Measurements from ENCODE around the gene EEF1A2.

Gene EEF1A2

DNA sequence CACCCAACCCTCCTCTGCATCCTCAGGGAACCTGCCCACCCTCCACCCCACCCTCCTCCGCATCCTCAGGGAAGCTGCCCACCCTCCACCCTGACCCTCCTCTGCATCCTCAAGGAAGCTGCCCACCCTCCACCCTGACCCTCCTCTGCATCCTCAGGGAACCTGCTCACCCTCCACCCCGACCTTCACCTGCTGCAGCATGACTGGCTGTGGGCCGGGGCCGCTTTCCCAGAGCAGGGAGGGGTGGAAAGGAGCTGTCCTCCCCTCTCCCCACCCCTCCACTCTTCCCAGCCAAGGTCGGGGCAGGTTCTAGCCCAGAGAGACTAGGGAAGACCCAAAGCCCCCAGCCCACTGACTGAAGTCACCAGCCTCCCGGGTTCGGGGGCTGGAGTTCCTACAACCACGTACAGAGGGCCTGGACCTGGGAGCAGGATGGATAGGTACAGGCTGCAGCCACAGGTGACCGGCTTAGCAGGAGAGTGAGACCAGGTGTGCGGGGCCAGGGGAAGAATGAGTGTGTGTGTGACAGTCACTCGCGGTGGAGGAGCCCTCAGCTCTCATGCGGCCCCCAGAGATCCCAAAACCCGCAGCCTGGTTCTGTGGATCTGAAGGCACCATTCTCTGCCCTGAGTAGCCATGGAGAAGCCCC is 11.6 kb downstream of the EEF1A2 start:
- TF ChIP-seq, protein P1, sequence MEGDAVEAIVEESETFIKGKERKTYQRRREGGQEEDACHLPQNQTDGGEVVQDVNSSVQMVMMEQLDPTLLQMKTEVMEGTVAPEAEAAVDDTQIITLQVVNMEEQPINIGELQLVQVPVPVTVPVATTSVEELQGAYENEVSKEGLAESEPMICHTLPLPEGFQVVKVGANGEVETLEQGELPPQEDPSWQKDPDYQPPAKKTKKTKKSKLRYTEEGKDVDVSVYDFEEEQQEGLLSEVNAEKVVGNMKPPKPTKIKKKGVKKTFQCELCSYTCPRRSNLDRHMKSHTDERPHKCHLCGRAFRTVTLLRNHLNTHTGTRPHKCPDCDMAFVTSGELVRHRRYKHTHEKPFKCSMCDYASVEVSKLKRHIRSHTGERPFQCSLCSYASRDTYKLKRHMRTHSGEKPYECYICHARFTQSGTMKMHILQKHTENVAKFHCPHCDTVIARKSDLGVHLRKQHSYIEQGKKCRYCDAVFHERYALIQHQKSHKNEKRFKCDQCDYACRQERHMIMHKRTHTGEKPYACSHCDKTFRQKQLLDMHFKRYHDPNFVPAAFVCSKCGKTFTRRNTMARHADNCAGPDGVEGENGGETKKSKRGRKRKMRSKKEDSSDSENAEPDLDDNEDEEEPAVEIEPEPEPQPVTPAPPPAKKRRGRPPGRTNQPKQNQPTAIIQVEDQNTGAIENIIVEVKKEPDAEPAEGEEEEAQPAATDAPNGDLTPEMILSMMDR (IDR thresholded peaks at IDR 0.05; ENCODE audit: low read depth, low read length, poor library complexity, severe bottlenecking) = no peak
- no peak for TF ChIP-seq EZH2phosphoT487 (IDR thresholded peaks at IDR 0.05; ENCODE audit: borderline replicate concordance, low read length)
- Histone ChIP-seq H3K79me2 (ENCODE audit: control insufficient read depth, low read length) (no peaks in the 10 kb centered on the region), H3K4me3 (ENCODE audit: low read length) (no peak overlapping the region), H3K9me3 (ENCODE audit: control insufficient read depth, insufficient read depth, low read length) (no peaks in the 10 kb centered on the region), H3F3A (ENCODE audit: control insufficient read depth, insufficient read depth) (no peaks in the 10 kb centered on the region), H4K20me1 (ENCODE audit: control insufficient read depth, insufficient read depth, low read depth, low read length) (no peaks in the 10 kb centered on the region), H3K4me2 (ENCODE audit: low read length) (no peak overlapping the region), H3K4me1 (ENCODE audit: control insufficient read depth, low read length) (no peaks in the 10 kb centered on the region), H3K36me3 (ENCODE audit: control insufficient read depth, low read length) (no peaks in the 10 kb centered on the region), H3K27ac (ENCODE audit: low read depth, low read length) (no peak overlapping the region), H3K27me3 (ENCODE audit: control insufficient read depth, low read length) (no peaks in the 10 kb centered on the region), H3K9me2 (replicated peaks; ENCODE audit: control insufficient read depth, low read length) (no peaks in the 10 kb centered on the region)

DNA sequence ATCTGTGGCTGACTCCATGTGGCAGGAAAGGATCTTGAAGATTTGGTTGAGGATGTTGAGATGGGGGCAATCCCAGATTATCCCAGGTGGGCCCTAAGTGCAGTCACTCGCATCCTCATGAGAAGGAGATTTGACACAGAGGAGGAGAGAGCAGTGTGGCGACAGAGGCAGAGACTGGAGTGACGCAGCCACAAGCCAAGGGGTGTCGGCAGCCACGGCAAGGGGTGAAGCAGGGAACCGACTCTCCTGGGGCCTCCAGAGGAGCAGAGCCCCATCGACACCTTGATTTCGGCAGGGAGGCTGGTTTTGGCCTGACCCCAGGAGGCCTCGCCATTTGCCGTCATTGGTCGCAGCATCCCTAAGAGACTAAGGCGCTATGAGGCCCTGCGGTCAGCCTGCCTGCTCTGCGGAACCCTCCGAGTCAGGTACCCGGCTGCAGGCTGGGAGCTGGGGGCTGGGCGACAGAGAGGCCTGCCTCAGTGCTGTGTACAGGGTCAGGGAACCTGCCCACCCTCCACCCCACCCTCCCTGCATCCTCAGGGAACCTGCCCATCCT is 12.5 kb downstream of the EEF1A2 start:
- Histone ChIP-seq H3K79me2 (ENCODE audit: control insufficient read depth, low read length) (no peaks in the 10 kb centered on the region), H3K4me2 (ENCODE audit: low read length) (no peak overlapping the region), H4K20me1 (ENCODE audit: control insufficient read depth, insufficient read depth, low read depth, low read length) (no peaks in the 10 kb centered on the region), H3K4me3 (ENCODE audit: low read length) (no peak overlapping the region), H3K9me3 (ENCODE audit: control insufficient read depth, insufficient read depth, low read length) (no peaks in the 10 kb centered on the region), H3K27ac (ENCODE audit: low read depth, low read length) (no peak overlapping the region), H3K27me3 (ENCODE audit: control insufficient read depth, low read length) (no peaks in the 10 kb centered on the region), H3K9me2 (replicated peaks; ENCODE audit: control insufficient read depth, low read length) (no peaks in the 10 kb centered on the region), H3K4me1 (ENCODE audit: control insufficient read depth, low read length) (no peaks in the 10 kb centered on the region), H3K36me3 (ENCODE audit: control insufficient read depth, low read length) (no peaks in the 10 kb centered on the region), H3F3A (ENCODE audit: control insufficient read depth, insufficient read depth) (no peaks in the 10 kb centered on the region)
- TF ChIP-seq, protein P1 (IDR thresholded peaks at IDR 0.05; ENCODE audit: low read depth, low read length, poor library complexity, severe bottlenecking) = no peak
- TF ChIP-seq EZH2phosphoT487 (IDR thresholded peaks at IDR 0.05; ENCODE audit: borderline replicate concordance, low read length) = no peak

DNA sequence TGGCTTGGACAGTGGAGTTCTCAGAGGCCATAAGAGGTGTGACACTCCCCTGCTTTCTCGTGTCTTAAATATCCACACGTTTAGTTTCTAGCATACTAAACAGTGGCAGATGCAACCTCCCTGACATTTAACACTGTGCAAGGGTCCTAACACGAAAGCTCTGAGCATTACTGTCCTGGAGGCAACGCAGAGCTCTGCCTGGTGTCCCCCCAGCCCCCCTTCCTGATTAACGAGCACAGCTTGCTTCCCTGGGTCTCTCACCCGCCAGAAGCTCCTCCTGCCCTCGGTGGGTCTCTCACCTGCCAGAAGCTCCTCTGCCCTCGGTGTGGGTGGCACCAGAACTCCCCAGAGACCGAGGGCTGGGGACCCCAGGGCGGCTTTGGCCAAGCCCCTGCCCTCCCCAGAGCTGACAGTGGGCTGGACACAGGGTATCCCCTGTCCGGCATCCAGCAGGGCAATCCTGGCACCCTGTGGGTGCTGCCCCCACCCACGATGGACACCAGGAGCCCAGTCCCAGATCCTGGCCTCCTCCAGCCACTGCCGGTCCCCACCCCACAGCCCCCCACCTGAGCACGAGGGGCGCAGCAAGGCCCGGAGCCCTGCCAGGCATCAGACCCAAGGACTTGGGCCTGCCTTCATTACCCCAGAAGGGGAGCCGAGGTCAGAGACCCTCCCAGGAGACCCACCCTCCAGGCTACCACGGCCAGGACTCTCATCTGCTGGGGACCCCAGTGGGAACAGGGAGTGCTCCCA is 14.1 kb downstream of the EEF1A2 start:
- H3K4me2 ChIP-seq (ENCODE audit: low read length) = no peak overlapping the region
- no peaks in the 10 kb centered on the region for H3K9me2 ChIP-seq (replicated peaks; ENCODE audit: control insufficient read depth, low read length)
- H3F3A ChIP-seq (ENCODE audit: control insufficient read depth, insufficient read depth) = no peaks in the 10 kb centered on the region
- no peaks in the 10 kb centered on the region for H3K79me2 ChIP-seq (ENCODE audit: control insufficient read depth, low read length)
- no peak overlapping the region for H3K27ac ChIP-seq (ENCODE audit: low read depth, low read length)
- no peaks in the 10 kb centered on the region for H3K27me3 ChIP-seq (ENCODE audit: control insufficient read depth, low read length)
- no peak overlapping the region for H3K4me3 ChIP-seq (ENCODE audit: low read length)
- no peaks in the 10 kb centered on the region for H4K20me1 ChIP-seq (ENCODE audit: control insufficient read depth, insufficient read depth, low read depth, low read length)
- H3K9me3 ChIP-seq (ENCODE audit: control insufficient read depth, insufficient read depth, low read length) = no peaks in the 10 kb centered on the region
- TF ChIP-seq, protein P1 (IDR thresholded peaks at IDR 0.05; ENCODE audit: low read depth, low read length, poor library complexity, severe bottlenecking) = no peak
- TF ChIP-seq EZH2phosphoT487 (IDR thresholded peaks at IDR 0.05; ENCODE audit: borderline replicate concordance, low read length) = no peak
- H3K4me1 ChIP-seq (ENCODE audit: control insufficient read depth, low read length) = no peaks in the 10 kb centered on the region
- H3K36me3 ChIP-seq (ENCODE audit: control insufficient read depth, low read length) = no peaks in the 10 kb centered on the region
